Transverse colon (tissue), 4 donors: Measurements from ENCODE around the gene BLM. TPM values are rescaled to one million over a fixed set of nuclear protein-coding genes. Genes with fewer than 3 reads are reported as not detected.

ENCODE experiments used
- DNase-seq: peaks from one replicate; pipeline ENCODE4 v3.0.0-alpha.2; 2019
- H3K27ac ChIP-seq, 4 donors: fragments of 200-600 bp; sonication (generic); 2 replicates each; pipeline ENCODE4 v1.5.1; 2016 to 2018; ENCODE audit warnings: inconsistent platforms in 4 of 4
- H3K27me3 ChIP-seq: fragments of 200-600 bp; sonication (generic); 2 replicates; pipeline ENCODE4 v1.5.1; 2017; ENCODE audit warnings: inconsistent platforms
- H3K36me3 ChIP-seq, 4 donors: fragments of 200-600 bp; sonication (generic); 2 replicates each; pipeline ENCODE4 v1.5.1; 2017 to 2019; ENCODE audit warnings: inconsistent platforms in 4 of 4
- H3K4me1 ChIP-seq, 4 donors: fragments of 200-600 bp; sonication (generic); 2 replicates each; pipeline ENCODE4 v1.5.1; 2017 to 2020; ENCODE audit warnings: inconsistent platforms in 4 of 4
- H3K4me3 ChIP-seq, 4 donors: fragments of 200-600 bp; sonication (generic); 1 replicate in 1 of 4; 2 replicates in 3 of 4; pipeline versions ENCODE4 v1.5.1 to v1.6.1; 2017 to 2019; ENCODE audit warnings: inconsistent platforms in 4 of 4
- H3K9me3 ChIP-seq, 2 donors: fragments of 200-600 bp; sonication (generic); 2 replicates each; pipeline ENCODE4 v1.5.1; 2017 to 2019; ENCODE audit warnings: inconsistent platforms in 2 of 2
- CTCF ChIP-seq, 5 experiments: fragments of 200-600 bp in 3 of 5; fragments of 450-650 bp in 2 of 5; sonication (generic) in 3 of 5; IDR thresholded peaks; 1 replicate in 2 of 5; 2 replicates in 3 of 5; pipeline ENCODE4 v1.5.1; 2016 to 2017; ENCODE audit warnings: antibody characterized with exemption in 5 of 5, inconsistent platforms in 3 of 5, mild to moderate bottlenecking in 2 of 5, moderate library complexity in 1 of 5
- EP300 ChIP-seq: sonication (generic); formaldehyde crosslinking; IDR thresholded peaks from one replicate; pipeline ENCODE4 v1.6.1; 2017; ENCODE audit warnings: antibody characterized with exemption, low read depth
- POLR2A ChIP-seq: fragments of 450-650 bp; IDR thresholded peaks from one replicate; pipeline ENCODE4 v1.6.1; 2016; ENCODE audit warnings: antibody characterized with exemption, mild to moderate bottlenecking, moderate library complexity
- POLR2AphosphoS5 ChIP-seq, 3 donors: sonication (generic); formaldehyde crosslinking; IDR thresholded peaks; one replicate each; pipeline ENCODE4 v1.6.1; 2016; ENCODE audit warnings: antibody characterized with exemption in 3 of 3
- WGBS, 2 donors: methylation state at CpG; one replicate each; pipeline ENCODE4 v1.1.5; 2018; ENCODE audit warnings: low coverage in 1 of 2; 5-methylcytosine and 5-hydroxymethylcytosine counted together
- in situ Hi-C, 4 donors: fragments of 200-750 bp; cut with MboI; loops; one replicate each; pipeline versions ENCODE4 v1.15.0 to v1.15.1; 2017; ENCODE audit warnings: low sequenced_read_pairs in 3 of 4, low pct_ligation_motif_present in 1 of 4, low pct_unique_long_range_greater_than_20kb in 1 of 4
- intact Hi-C: fragments of 100-400 bp; cut with DNase I; formaldehyde crosslinking; loops from one replicate; pipeline ENCODE4 v1.15.1; 2023; ENCODE audit warnings: low total_unique reads
- small RNA-seq, 4 donors: library from RNA; depleted of rRNA; stranded (forward); fragments of <200 nt; gene quantifications; one replicate each; pipeline ENCODE3, GENCODE V24; 2016
- total RNA-seq, 4 donors: library from RNA; depleted of rRNA; stranded (reverse); fragments of >200 nt; gene quantifications; one replicate each; pipeline ENCODE4 v1.1.0, GENCODE V29; 2016

Gene BLM
- total RNA-seq, 4 donors from 2014 or later, result 1.5 to 6.4 (median 2.0) TPM

- peaks cover 0 to 32% (median 11%) of the 10 kb centered on the region in 4 donors for H3K4me1 ChIP-seq
- intact Hi-C loops, result no loop called here
- H3K27ac ChIP-seq, result no peak overlapping the region
These were observed 147.4 kb downstream of the BLM start for GRCh38 chr15:90864507-90864906.

GRCh38 chr15:90865702-90866101 is 148.6 kb downstream of the BLM start:
- Histone ChIP-seq H3K9me3 (no peaks in the 10 kb centered on the region), H3K4me1 (peaks cover 9 to 34% (median 23%) of the 10 kb centered on the region in 4 donors), H3K27ac (no peak overlapping the region), H3K27me3 (no peaks in the 10 kb centered on the region), H3K4me3 (no peak overlapping the region), H3K36me3 (no peaks in the 10 kb centered on the region)
- intact Hi-C loops, result no loop called here
- TF ChIP-seq EP300 (no peak), POLR2AphosphoS5 (IDR thresholded peaks at IDR 0.05) (no peak), POLR2A (no peak), CTCF (IDR thresholded peaks at IDR 0.05) (no peak)
- 92 to 100% methylated on average over 4 of the region's 4 CpGs for WGBS, 2 donors
- in situ Hi-C loops, result no loop called here
- no peak for DNase-seq

More at GRCh38 chr15:90864507-90864906, 147.4 kb downstream of the BLM start:
- H3K9me3 ChIP-seq, result no peaks in the 10 kb centered on the region
- no peak overlapping the region for H3K4me3 ChIP-seq
- no peaks in the 10 kb centered on the region for H3K27me3 ChIP-seq
- H3K36me3 ChIP-seq, result no peaks in the 10 kb centered on the region
- DNase-seq, result no peak
- TF ChIP-seq POLR2A, result no peak
- no peak for TF ChIP-seq EP300
- in situ Hi-C loops, result no loop called here
- WGBS, 2 donors, result 93% methylated on average over 10 of the region's 10 CpGs; no CpG with 5 or more reads in 1 of the 2 donors

Small RNAs within 50 kb of the gene (small RNA-seq; reads per million reads assigned to genes)
- gene RF00093 (0 reads per million in 4 donors), gene RN7SL363P (0 reads per million in 4 donors)

Other genes starting within 250 kb of the BLM start
- 10 to 100 TPM; 23.0 to 35.9 (median 24.1) TPM for gene CRTC3, start 187.4 kb upstream of the BLM start, total RNA-seq
- 100 to 1,000 TPM in 1 of 4 donors, 10 to 100 TPM in 3; 64.6 to 109 (median 80.6) TPM for gene FURIN, start 151.2 kb downstream of the BLM start, total RNA-seq
- gene FES, start 167.2 kb downstream of the BLM start, total RNA-seq, result 10 to 100 TPM in 3 of 4 donors, 1 to 10 TPM in 1; 7.0 to 18.3 (median 14.0) TPM
- 100 to 1,000 TPM in 2 of 4 donors, 10 to 100 TPM in 2; 46.8 to 109 (median 86.4) TPM for gene MAN2A2, start 186.0 kb downstream of the BLM start, total RNA-seq
- gene HDDC3, start 215.2 kb downstream of the BLM start, total RNA-seq, result 10 to 100 TPM; 13.8 to 21.8 (median 17.9) TPM
- gene UNC45A, start 217.9 kb downstream of the BLM start, total RNA-seq, result 100 to 1,000 TPM in 1 of 4 donors, 10 to 100 TPM in 3; 34.4 to 142 (median 52.9) TPM
- 100 to 1,000 TPM in 1 of 4 donors, 10 to 100 TPM in 3; 13.1 to 438 (median 16.2) TPM for gene RCCD1, start 237.5 kb downstream of the BLM start, total RNA-seq